ENCODE results near the gene RAD50. TPM values are rescaled to one million over a fixed set of nuclear protein-coding genes. Genes with fewer than 3 reads are reported as not detected.
A peak's percentile ranks its signal among the peaks of the same experiment; 100 is the strongest.
"Not testable (repeated sequence)": the region's sequence is repeated elsewhere in the genome, so short reads cannot be mapped to it uniquely, and the experiment has no call there.

Gene RAD50
- total RNA-seq = 10 to 100 TPM; 30.4 to 34.5 TPM

DNA sequence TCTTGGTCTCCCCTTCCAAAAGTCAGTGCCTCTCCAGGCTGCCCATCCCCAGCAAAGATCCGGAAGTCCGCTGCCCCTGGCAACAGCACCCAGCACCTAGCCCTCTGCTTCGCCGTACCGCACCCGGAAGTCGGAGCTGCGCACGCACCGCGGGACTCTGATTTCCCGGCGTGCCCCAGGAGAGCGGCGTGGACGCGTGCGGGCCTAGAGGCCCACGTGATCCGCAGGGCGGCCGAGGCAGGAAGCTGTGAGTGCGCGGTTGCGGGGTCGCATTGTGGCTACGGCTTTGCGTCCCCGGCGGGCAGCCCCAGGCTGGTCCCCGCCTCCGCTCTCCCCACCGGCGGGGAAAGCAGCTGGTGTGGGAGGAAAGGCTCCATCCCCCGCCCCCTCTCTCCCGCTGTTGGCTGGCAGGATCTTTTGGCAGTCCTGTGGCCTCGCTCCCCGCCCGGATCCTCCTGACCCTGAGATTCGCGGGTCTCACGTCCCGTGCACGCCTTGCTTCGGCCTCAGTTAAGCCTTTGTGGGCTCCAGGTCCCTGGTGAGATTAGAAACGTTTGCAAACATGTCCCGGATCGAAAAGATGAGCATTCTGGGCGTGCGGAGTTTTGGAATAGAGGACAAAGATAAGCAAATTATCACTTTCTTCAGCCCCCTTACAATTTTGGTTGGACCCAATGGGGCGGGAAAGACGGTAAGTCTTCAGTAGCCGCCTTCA lies at the start of gene RAD50:
TSS of gene RAD50 (plus strand) at position 215 of the 715 bp plus-strand sequence. CDS start at position 563, 348 bp downstream.
- Mint-ChIP-seq H3K27ac (peak within 1 kb of the TSS; percentile 98), H3K4me1 (ENCODE audit: low read depth) (peaks cover 23% of the 10 kb centered on the region), H3K27me3 (ENCODE audit: low read depth) (no peaks in the 10 kb centered on the region), H3K4me3 (peak within 1 kb of the TSS; percentile 98), H3K36me3 (ENCODE audit: low read depth) (peaks cover 6% of the 10 kb centered on the region), H3K9me3 (ENCODE audit: insufficient read depth) (no peaks in the 10 kb centered on the region)
- ChIA-PET CTCF (interaction anchor here (0.8 to 2.1 kb wide), 4 partner anchors 9 to 81 kb away, joined by 3 to 9 read pairs (median 4); no protein-coding TSS in a partner anchor), POLR2A (interaction anchor here (0.7 to 1.2 kb wide), 11 partner anchors 9 to 300 kb away, joined by 3 to 10 read pairs (median 3); no protein-coding TSS in a partner anchor)
- peak; percentile 96 for DNase-seq
- peak; percentile 97 for ATAC-seq

DNA sequence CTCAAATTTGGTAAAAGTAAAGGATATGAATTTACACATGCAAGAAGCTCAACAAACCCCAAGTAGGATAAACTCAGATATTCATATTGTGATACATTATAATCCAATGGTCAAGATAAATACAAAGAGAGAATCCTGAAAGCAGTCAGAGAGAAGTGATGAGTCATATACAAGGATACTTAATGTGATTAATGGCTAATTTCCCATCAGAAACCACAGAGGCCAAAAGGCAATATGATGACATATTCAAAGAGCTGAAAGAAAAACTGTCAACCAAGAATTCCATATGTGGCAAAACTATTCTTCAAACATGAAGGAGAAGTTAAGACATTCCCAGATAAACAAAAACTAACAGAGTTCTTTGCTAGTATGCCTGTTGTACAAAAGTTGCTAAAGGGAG lies 46.7 kb upstream of the RAD50 start:
- CTCF ChIA-PET = interaction anchor here (1.8 to 3.6 kb wide), 4 partner anchors 9 to 310 kb away, joined by 6 to 23 read pairs (median 12); no protein-coding TSS in a partner anchor
- H3K4me1 Mint-ChIP-seq (ENCODE audit: low read depth) = peaks cover 12% of the 10 kb centered on the region
- no peak overlapping the region for H3K27ac Mint-ChIP-seq
- peaks cover 11% of the 10 kb centered on the region for H3K9me3 Mint-ChIP-seq (ENCODE audit: insufficient read depth)
- H3K4me3 Mint-ChIP-seq = no peak overlapping the region
- ATAC-seq (no peak), DNase-seq (no peak)
- POLR2A ChIA-PET = no interaction called here
- peaks cover 7% of the 10 kb centered on the region for H3K36me3 Mint-ChIP-seq (ENCODE audit: low read depth)
- H3K27me3 Mint-ChIP-seq (ENCODE audit: low read depth) = peaks cover 9% of the 10 kb centered on the region

DNA sequence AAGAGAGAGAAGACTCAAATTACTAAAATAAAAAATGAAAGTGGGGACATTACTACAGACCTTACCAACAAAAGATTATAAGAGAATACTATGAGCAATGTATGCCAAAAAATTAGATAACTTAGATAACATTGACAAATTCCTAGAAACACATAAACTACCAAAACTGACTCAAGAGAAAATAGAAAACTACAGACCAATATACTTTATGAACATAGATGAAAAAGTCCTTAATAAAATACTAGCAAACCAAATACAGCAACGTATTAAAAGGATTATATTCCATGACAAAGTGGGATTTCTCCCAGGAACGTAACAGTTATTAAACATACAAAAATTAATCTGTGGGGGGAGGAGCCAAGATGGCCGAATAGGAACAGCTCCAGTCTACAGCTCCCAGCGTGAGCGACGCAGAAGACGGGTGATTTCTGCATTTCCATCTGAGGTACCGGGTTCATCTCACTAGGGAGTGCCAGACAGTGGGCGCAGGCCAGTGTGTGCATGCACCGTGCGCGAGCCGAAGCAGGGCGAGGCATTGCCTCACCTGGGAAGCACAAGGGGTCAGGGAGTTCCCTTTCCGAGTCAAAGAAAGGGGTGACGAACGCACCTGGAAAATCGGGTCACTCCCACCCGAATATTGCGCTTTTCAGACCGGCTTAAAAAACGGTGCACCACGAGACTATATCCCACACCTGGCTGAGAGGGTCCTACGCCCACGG lies 43.0 kb upstream of the RAD50 start:
- H3K27ac Mint-ChIP-seq; ATAC-seq; CTCF ChIA-PET; H3K4me1 Mint-ChIP-seq (ENCODE audit: low read depth); H3K27me3 Mint-ChIP-seq (ENCODE audit: low read depth); H3K36me3 Mint-ChIP-seq (ENCODE audit: low read depth); DNase-seq; H3K4me3 Mint-ChIP-seq; POLR2A ChIA-PET: not testable (repeated sequence)
- H3K9me3 Mint-ChIP-seq (ENCODE audit: insufficient read depth) = peaks cover 11% of the 10 kb centered on the region

DNA sequence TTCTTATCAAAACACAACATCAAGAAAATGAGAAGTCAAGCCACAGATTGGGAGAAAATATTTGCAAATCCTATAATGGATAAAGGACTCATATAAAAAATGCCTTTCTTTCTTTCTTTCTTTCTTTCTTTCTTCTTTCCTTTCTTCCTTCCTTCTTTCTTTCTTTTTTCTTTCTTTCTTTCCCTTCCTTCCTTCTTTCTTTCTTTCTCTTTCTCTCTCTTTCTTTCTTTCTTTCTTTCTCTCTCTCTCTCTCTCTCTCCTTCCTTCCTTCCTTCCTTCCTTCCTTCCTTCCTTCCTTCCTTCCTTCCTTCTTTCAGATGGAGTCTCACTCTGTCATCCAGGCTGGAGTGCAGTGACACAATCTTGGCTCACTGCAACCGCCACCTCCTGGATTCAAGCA lies 34.7 kb upstream of the RAD50 start:
- H3K4me3 Mint-ChIP-seq; H3K36me3 Mint-ChIP-seq (ENCODE audit: low read depth); H3K27ac Mint-ChIP-seq; H3K27me3 Mint-ChIP-seq (ENCODE audit: low read depth); ATAC-seq; POLR2A ChIA-PET; H3K9me3 Mint-ChIP-seq (ENCODE audit: insufficient read depth); DNase-seq: not testable (repeated sequence)
- peaks cover 23% of the 10 kb centered on the region for H3K4me1 Mint-ChIP-seq (ENCODE audit: low read depth)
- CTCF ChIA-PET = interaction anchor here (0.8 kb wide), 1 partner anchor 21 kb away, joined by 3 read pairs; no protein-coding TSS in a partner anchor

DNA sequence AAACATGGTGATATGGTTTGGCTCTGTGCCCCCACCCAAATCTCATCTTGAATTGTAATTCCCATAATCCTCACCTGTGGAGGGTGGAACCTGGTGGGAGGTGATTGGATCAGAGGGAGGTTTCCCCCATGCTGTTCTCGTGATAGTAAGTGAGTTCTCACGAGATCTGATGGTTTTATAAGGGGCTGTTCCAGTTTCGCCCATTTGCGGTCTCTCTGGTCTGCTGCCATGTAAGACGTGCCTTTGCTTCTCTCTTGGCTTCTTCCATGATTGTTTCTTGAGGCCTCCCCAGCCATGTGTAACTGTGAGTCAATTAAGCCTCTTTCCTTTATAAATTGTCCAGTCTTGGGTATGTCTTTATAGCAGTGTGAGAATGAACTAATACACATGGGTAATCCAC lies 31.9 kb upstream of the RAD50 start:
- not testable (repeated sequence) for H3K27ac Mint-ChIP-seq; H3K36me3 Mint-ChIP-seq (ENCODE audit: low read depth); H3K27me3 Mint-ChIP-seq (ENCODE audit: low read depth); DNase-seq; ATAC-seq; H3K9me3 Mint-ChIP-seq (ENCODE audit: insufficient read depth); H3K4me3 Mint-ChIP-seq
- ChIA-PET POLR2A (interaction anchor here (0.6 kb wide), 1 partner anchor 43 kb away, joined by 5 read pairs; no protein-coding TSS in a partner anchor), CTCF (interaction anchor here (1.0 to 5.7 kb wide), 6 partner anchors 20 to 295 kb away, joined by 3 to 82 read pairs (median 10); partner anchors contain the start of genes IL5 and KIF3A)
- H3K4me1 Mint-ChIP-seq (ENCODE audit: low read depth) = peaks cover 40% of the 10 kb centered on the region

DNA sequence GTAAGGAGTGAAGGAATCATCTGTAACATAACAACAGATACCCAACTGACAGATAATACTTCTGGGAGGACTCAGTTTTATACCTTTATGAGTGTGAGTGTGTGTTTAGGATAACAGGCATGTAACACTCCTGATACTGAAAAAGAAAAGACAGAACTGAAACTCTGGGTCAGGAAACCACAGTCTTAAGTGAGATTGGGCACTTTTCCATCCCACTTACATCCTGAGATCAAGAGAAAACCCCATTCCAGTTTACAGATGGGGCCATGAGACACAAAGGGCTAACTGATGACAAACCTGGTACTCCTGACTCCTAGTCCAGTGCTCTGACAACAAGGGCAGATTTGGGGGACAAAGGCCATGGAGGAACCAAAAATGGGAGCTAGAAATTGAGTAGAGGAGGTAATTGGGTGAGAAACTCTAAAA lies 31.5 kb upstream of the RAD50 start:
- Mint-ChIP-seq H3K27me3 (ENCODE audit: low read depth) (no peaks in the 10 kb centered on the region), H3K4me1 (ENCODE audit: low read depth) (peaks cover 40% of the 10 kb centered on the region), H3K27ac (no peak overlapping the region), H3K36me3 (ENCODE audit: low read depth) (no peaks in the 10 kb centered on the region), H3K4me3 (no peak overlapping the region), H3K9me3 (ENCODE audit: insufficient read depth) (peaks cover 4% of the 10 kb centered on the region)
- DNase-seq (no peak), ATAC-seq (no peak)
- ChIA-PET CTCF (interaction anchor here (0.7 to 5.7 kb wide), 15 partner anchors 11 to 294 kb away, joined by 3 to 82 read pairs (median 10); partner anchors contain the start of genes IL13, IL4, IL5 and KIF3A), POLR2A (interaction anchor here (0.9 to 1.0 kb wide), 2 partner anchors 21 to 302 kb away, joined by 3 to 4 read pairs; no protein-coding TSS in a partner anchor)

DNA sequence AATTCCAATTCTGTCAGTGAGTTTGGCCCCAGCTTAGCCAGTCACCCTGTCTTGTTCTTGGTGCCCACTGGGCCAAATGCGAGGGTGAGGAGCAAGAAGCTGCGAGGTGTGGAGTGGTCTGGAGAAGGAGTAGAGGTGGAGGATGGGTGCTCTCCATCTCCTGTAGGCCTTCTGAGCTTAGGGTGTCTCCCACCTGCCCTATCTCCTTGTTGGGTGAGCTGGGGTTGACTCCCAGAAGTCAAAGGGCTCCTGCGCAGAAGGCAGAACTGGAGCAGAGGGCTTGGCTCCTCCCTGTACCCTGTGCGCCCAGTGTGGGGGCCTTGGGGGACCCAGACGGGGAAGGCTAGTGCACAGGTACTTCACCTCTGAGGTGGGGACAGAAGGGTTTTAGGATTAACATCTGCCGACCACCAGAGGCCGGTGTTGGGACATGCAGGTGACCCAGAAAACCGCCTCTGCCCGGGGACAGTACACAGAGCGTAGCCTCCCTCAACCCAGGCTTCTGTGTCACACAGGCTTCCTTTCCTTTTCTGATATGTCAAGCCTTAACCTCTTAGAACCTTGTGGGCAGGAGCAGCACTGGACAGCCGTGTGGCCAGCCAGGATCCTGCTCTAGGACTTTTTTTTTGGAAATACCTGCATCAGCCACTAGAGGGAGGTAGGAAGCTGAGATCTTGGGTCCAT lies 30.3 kb upstream of the RAD50 start:
- Mint-ChIP-seq H3K27me3 (ENCODE audit: low read depth) (no peaks in the 10 kb centered on the region), H3K36me3 (ENCODE audit: low read depth) (no peaks in the 10 kb centered on the region), H3K27ac (peak overlapping the region; percentile 48), H3K4me3 (no peak overlapping the region), H3K4me1 (ENCODE audit: low read depth) (peaks cover 46% of the 10 kb centered on the region), H3K9me3 (ENCODE audit: insufficient read depth) (peaks cover 1% of the 10 kb centered on the region)
- ATAC-seq (peak; percentile 70), DNase-seq (peak; percentile 54)
- CTCF ChIA-PET = interaction anchor here (0.7 to 5.7 kb wide), 67 partner anchors 10 to 357 kb away, joined by 3 to 82 read pairs (median 4); partner anchors contain the start of genes GDF9, IL13, IL4 and IL5
- POLR2A ChIA-PET = interaction anchor here (0.9 to 1.0 kb wide), 2 partner anchors 23 to 301 kb away, joined by 3 to 4 read pairs; no protein-coding TSS in a partner anchor

DNA sequence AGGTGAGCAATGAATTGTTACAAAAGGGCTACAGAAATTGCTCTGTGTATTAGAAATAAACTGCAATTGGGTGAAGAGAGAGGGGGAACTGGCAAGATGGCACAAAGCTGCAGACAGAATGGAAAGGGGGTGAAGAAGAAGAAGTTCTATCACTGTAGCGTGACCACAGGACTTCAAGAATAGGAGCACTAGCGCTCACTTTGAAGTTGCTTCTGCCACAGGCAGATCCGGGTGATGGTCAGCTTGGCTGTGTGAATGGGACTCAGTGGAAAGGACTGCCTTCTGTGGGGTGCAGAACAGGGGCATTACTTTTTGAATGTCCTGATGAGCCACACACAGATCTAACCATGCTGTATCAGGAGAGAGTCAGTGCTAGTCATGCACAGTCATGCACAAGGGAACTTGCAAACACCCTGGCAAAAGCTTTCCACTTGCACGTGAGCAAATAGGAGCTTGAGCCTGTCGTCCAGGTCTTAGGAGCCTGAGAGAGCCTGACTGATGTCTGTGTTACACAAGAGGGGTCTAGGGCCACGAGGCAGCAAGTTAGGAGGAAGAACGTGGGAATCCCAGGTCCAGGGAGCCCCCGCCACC lies 29.7 kb upstream of the RAD50 start:
- DNase-seq (no peak), ATAC-seq (no peak)
- CTCF ChIA-PET = interaction anchor here (0.7 to 5.7 kb wide), 67 partner anchors 9 to 356 kb away, joined by 3 to 82 read pairs (median 4); partner anchors contain the start of genes CCNI2, GDF9, IL4 and IL5
- Mint-ChIP-seq H3K9me3 (ENCODE audit: insufficient read depth) (no peaks in the 10 kb centered on the region), H3K4me3 (no peak overlapping the region), H3K36me3 (ENCODE audit: low read depth) (no peaks in the 10 kb centered on the region), H3K4me1 (ENCODE audit: low read depth) (peaks cover 47% of the 10 kb centered on the region), H3K27me3 (ENCODE audit: low read depth) (no peaks in the 10 kb centered on the region), H3K27ac (peak overlapping the region; percentile 48)
- POLR2A ChIA-PET = interaction anchor here (0.8 kb wide), 1 partner anchor 36 kb away, joined by 3 read pairs; no protein-coding TSS in a partner anchor

DNA sequence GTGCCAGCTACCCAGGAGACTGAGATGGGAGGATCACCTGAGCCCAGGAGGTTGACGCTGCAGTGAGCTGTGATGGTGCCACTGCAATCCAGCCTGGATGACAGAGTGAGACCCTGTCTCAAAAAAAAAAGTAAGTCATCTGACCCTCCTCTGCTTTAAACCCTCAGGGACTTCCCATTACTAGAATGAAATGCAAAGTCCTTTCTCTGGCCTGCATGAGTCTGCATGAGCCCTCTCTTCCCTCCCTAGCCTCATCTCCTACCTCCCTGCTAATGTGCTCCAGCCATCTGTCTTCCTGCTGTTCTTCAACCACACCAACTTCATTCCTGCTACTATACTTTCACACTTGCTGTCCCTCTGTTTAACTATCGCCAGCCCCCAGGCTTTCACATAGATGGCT lies 28.8 kb upstream of the RAD50 start:
- ChIA-PET CTCF (interaction anchor here (0.8 to 5.7 kb wide), 26 partner anchors 8 to 355 kb away, joined by 3 to 82 read pairs (median 6); partner anchors contain the start of genes CCNI2, IL4, IL5 and RAD50), POLR2A (interaction anchor here (0.8 kb wide), 1 partner anchor 37 kb away, joined by 3 read pairs; no protein-coding TSS in a partner anchor)
- no peak for ATAC-seq
- DNase-seq = no peak
- no peaks in the 10 kb centered on the region for H3K27me3 Mint-ChIP-seq (ENCODE audit: low read depth)
- H3K9me3 Mint-ChIP-seq (ENCODE audit: insufficient read depth) = no peaks in the 10 kb centered on the region
- no peaks in the 10 kb centered on the region for H3K36me3 Mint-ChIP-seq (ENCODE audit: low read depth)
- H3K4me1 Mint-ChIP-seq (ENCODE audit: low read depth) = peaks cover 47% of the 10 kb centered on the region
- no peak overlapping the region for H3K4me3 Mint-ChIP-seq
- peak overlapping the region; percentile 4 for H3K27ac Mint-ChIP-seq

DNA sequence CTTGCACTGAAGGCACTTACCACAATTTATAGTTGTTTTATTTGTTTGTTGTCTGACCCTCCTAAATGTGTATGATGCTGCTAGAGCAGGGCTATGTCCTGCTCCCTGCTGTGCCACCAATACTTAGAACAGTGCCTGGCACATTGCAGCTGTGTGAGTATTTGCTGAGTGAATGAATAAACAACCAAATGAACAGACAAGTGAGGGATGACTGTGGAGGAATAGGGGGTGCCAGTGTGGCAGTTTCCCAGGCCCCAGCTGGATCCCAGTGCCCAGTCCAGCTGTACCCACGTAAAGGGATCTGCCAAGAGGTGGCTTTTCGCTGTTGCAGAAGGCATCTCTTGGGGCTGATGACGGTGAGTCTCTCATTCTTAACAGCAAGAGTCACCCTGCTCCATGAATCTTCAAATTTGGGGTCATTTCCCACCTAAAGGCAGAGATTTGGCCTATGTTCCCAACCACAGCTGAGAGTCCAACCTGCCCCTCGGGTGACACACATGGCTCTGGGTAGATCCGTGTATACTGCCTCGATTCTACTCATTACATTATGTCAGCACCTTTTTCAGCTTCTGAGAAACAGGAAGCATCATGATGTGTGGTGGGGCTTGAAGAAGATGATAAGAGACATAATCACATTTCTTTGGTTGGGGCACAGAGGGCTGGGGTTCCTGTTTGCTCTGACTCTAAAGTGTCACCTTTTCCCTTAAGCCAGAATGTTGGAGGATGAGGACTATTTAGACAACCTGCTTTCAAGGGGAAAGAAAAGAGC lies 27.7 kb upstream of the RAD50 start:
- Mint-ChIP-seq H3K36me3 (ENCODE audit: low read depth) (no peaks in the 10 kb centered on the region), H3K27ac (peak overlapping the region; percentile 28), H3K4me1 (ENCODE audit: low read depth) (peaks cover 47% of the 10 kb centered on the region), H3K4me3 (no peak overlapping the region), H3K9me3 (ENCODE audit: insufficient read depth) (no peaks in the 10 kb centered on the region), H3K27me3 (ENCODE audit: low read depth) (no peaks in the 10 kb centered on the region)
- CTCF ChIA-PET = interaction anchor here (1.0 to 5.7 kb wide), 7 partner anchors 28 to 291 kb away, joined by 3 to 82 read pairs (median 4); partner anchors contain the start of gene CCNI2
- DNase-seq = peak; percentile 43
- ATAC-seq = peak; percentile 75
- POLR2A ChIA-PET = interaction anchor here (0.8 kb wide), 1 partner anchor 291 kb away, joined by 3 read pairs; no protein-coding TSS in a partner anchor

Data from activated CD8-positive, alpha-beta T cell treated with anti-CD3 and anti-CD28 coated beads, Interleukin-2, amount 10 ng/mL, durations not matched to agents 7 days and 5 days (primary cell).